ENCODE measurements around the gene CABP4. TPM values are rescaled to one million over a fixed set of nuclear protein-coding genes. Genes with fewer than 3 reads are reported as not detected.
A peak's percentile ranks its signal among the peaks of the same experiment; 100 is the strongest.

Gene CABP4
- total and polyA plus RNA-seq, 10 of the 15 experiments (the other 5 are each of a cell fraction or from before 2014, with no cell fraction given) = 0.04 to 0.41 (median 0.14) TPM; not detected in 2

DNA sequence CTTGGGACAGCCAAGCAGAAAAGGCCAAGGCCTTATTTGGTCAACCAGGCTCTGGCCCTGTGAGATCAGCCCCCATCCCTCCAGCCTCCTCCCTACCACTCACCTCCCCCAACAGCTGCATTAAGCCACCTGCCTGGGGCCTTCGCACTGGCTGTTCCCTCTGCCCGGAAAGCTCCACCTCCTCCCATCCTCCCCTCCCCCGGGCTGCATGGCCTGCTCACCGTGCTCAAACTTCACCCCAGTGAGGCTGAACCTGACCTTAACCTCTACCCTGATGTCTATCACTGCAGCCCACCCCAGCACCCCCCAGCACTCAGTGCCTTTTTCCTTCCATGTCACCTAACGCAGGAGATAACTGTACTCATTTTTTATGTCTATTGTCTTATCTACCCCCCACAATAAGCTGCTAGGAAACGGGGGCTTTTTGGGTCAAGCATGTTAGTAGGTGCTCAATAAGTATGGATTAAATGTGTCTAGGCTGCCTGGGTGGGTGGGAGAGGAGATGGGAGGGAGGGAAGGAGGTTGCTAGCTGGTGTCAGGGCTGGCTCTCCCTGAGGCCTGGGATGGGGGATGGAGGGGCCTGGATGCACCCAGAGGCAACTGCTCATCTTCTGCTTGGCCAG, 18.6 kb upstream of the CABP4 start:
- Histone ChIP-seq H3K27me3 (replicated peaks in 1 of 2; ENCODE audit: control insufficient read depth in 2 of 2, insufficient read depth in 2 of 2, low read length in 1 of 2) (no peaks in the 10 kb centered on the region), H3K4me1 (ENCODE audit: control insufficient read depth, insufficient read depth, low read length) (peaks cover 36% of the 10 kb centered on the region), H3K27ac (ENCODE audit: control insufficient read depth, insufficient read depth) (peak overlapping the region; percentile 99), H3K36me3 (ENCODE audit: control insufficient read depth in 2 of 2, insufficient read depth in 2 of 2, low read length in 1 of 2) (peaks cover 6 to 21% of the 10 kb centered on the region in 2 experiments; a peak in 3 of 4 replicates), H3K9ac (ENCODE audit: control insufficient read depth, insufficient read depth, low read length) (peak overlapping the region; percentile 99), H3K79me2 (ENCODE audit: control insufficient read depth, insufficient read depth, low read length) (peaks cover 57% of the 10 kb centered on the region), H3K4me2 (ENCODE audit: control insufficient read depth, insufficient read depth) (peak overlapping the region; percentile 71), H3K4me3 (peak overlapping the region; percentile 90), H4K20me1 (ENCODE audit: control insufficient read depth, insufficient read depth) (no peaks in the 10 kb centered on the region), H3K9me3 (replicated peaks; ENCODE audit: control insufficient read depth, insufficient read depth, low read length) (no peaks in the 10 kb centered on the region), H2AFZ (ENCODE audit: control insufficient read depth, low read depth, low read length) (no peak overlapping the region)
- ChIA-PET CTCF (interaction anchor here (0.5 to 4.3 kb wide), 16 partner anchors 9 to 220 kb away, joined by 3 to 53 read pairs (median 4); partner anchors contain the start of genes PPP1CA, RPS6KB2, TBC1D10C and TMEM134), SMC1A (ENCODE audit: uncharacterized antibody, unreplicated experiment) (interaction anchor here (1.0 to 4.2 kb wide), 11 partner anchors 9 to 89 kb away, joined by 3 to 46 read pairs (median 3); partner anchors contain the start of genes AIP, PITPNM1, PPP1CA and TBC1D10C), RAD21 (ENCODE audit: unreplicated experiment) (interaction anchor here (0.6 to 7.2 kb wide), 9 partner anchors 8 to 174 kb away, joined by 5 to 112 read pairs (median 20); partner anchors contain the start of genes AIP, PITPNM1, POLD4 and PPP1CA), POLR2A (interaction anchor here (0.6 to 4.7 kb wide), 15 partner anchors 8 to 153 kb away, joined by 3 to 95 read pairs (median 9); partner anchors contain the start of genes PITPNM1, POLD4, PPP1CA and RPS6KB2)
- in situ Hi-C loops (cut with MboI) = no loop called here
- 2% methylated on average over 6 of the region's 6 CpGs for WGBS (ENCODE audit: insufficient coverage, insufficient replicate concordance, low lambda C conversion rate, missing lambda C conversion rate)
- DNase-seq (ENCODE audit: low read depth, low spot score) (peak; percentile 75), ATAC-seq (peak; percentile 66), FAIRE-seq (peak; percentile 95)
- intact Hi-C loops (cut with micrococcal nuclease; ENCODE audit: unreplicated experiment) = loop anchor here (2.0 to 5.0 kb wide), 4 partner anchors 32 to 70 kb away; partner anchors contain the start of genes PPP1CA, TBC1D10C and TMEM134
- no TSS peak for BruUV-seq (replicated peaks)
- peak in 1 of 2 experiments; percentile 40; a peak in 1 of 4 replicates for TF ChIP-seq ETV6 (conservative IDR thresholded peaks at IDR 0.05 in 1 of 2, IDR thresholded peaks at IDR 0.05 in 1 of 2; ENCODE audit: borderline replicate concordance in 1 of 2, low read depth in 1 of 2)
- TF ChIP-seq, protein P1, sequence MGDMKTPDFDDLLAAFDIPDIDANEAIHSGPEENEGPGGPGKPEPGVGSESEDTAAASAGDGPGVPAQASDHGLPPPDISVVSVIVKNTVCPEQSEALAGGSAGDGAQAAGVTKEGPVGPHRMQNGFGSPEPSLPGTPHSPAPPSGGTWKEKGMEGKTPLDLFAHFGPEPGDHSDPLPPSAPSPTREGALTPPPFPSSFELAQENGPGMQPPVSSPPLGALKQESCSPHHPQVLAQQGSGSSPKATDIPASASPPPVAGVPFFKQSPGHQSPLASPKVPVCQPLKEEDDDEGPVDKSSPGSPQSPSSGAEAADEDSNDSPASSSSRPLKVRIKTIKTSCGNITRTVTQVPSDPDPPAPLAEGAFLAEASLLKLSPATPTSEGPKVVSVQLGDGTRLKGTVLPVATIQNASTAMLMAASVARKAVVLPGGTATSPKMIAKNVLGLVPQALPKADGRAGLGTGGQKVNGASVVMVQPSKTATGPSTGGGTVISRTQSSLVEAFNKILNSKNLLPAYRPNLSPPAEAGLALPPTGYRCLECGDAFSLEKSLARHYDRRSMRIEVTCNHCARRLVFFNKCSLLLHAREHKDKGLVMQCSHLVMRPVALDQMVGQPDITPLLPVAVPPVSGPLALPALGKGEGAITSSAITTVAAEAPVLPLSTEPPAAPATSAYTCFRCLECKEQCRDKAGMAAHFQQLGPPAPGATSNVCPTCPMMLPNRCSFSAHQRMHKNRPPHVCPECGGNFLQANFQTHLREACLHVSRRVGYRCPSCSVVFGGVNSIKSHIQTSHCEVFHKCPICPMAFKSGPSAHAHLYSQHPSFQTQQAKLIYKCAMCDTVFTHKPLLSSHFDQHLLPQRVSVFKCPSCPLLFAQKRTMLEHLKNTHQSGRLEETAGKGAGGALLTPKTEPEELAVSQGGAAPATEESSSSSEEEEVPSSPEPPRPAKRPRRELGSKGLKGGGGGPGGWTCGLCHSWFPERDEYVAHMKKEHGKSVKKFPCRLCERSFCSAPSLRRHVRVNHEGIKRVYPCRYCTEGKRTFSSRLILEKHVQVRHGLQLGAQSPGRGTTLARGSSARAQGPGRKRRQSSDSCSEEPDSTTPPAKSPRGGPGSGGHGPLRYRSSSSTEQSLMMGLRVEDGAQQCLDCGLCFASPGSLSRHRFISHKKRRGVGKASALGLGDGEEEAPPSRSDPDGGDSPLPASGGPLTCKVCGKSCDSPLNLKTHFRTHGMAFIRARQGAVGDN (IDR thresholded peaks at IDR 0.05) = peak; percentile 85
- TF ChIP-seq, protein P2, sequence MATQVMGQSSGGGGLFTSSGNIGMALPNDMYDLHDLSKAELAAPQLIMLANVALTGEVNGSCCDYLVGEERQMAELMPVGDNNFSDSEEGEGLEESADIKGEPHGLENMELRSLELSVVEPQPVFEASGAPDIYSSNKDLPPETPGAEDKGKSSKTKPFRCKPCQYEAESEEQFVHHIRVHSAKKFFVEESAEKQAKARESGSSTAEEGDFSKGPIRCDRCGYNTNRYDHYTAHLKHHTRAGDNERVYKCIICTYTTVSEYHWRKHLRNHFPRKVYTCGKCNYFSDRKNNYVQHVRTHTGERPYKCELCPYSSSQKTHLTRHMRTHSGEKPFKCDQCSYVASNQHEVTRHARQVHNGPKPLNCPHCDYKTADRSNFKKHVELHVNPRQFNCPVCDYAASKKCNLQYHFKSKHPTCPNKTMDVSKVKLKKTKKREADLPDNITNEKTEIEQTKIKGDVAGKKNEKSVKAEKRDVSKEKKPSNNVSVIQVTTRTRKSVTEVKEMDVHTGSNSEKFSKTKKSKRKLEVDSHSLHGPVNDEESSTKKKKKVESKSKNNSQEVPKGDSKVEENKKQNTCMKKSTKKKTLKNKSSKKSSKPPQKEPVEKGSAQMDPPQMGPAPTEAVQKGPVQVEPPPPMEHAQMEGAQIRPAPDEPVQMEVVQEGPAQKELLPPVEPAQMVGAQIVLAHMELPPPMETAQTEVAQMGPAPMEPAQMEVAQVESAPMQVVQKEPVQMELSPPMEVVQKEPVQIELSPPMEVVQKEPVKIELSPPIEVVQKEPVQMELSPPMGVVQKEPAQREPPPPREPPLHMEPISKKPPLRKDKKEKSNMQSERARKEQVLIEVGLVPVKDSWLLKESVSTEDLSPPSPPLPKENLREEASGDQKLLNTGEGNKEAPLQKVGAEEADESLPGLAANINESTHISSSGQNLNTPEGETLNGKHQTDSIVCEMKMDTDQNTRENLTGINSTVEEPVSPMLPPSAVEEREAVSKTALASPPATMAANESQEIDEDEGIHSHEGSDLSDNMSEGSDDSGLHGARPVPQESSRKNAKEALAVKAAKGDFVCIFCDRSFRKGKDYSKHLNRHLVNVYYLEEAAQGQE (IDR thresholded peaks at IDR 0.05; ENCODE audit: low read depth, low read length) = no peak
- TF ChIP-seq SREBF2 (IDR thresholded peaks at IDR 0.05; ENCODE audit: low read length) = no peak
- TF ChIP-seq SIX5 (IDR thresholded peaks at IDR 0.05; ENCODE audit: low read depth, low read length, severe bottlenecking) = no peak
- peak; percentile 79; the same call in 1 of the 2 replicates for TF ChIP-seq GATAD2B (conservative IDR thresholded peaks at IDR 0.05; ENCODE audit: low read depth)
- TF ChIP-seq IKZF2 (IDR thresholded peaks at IDR 0.05) = peak; percentile 70 to 78
- no peak for TF ChIP-seq CREB1 (IDR thresholded peaks at IDR 0.05; ENCODE audit: low read depth)
- TF ChIP-seq YY1 (IDR thresholded peaks at IDR 0.05; ENCODE audit: low read depth, low read length) = peak; percentile 72
- no peak; the same call in 1 of the 2 replicates for TF ChIP-seq SIN3A (IDR thresholded peaks at IDR 0.05; ENCODE audit: low read depth, low read length)
- 0 out of 2 replicates have a peak, but pooled peaks have one; percentile 89 for TF ChIP-seq HDGF (IDR thresholded peaks at IDR 0.05)
- no peak for TF ChIP-seq ZNF274 (IDR thresholded peaks at IDR 0.05; ENCODE audit: insufficient read depth, insufficient read length)
- no peak; the same call in 1 of the 2 replicates for TF ChIP-seq POLR2AphosphoS2 (IDR thresholded peaks at IDR 0.05; ENCODE audit: low read depth, low read length)
- TF ChIP-seq, protein P3, sequence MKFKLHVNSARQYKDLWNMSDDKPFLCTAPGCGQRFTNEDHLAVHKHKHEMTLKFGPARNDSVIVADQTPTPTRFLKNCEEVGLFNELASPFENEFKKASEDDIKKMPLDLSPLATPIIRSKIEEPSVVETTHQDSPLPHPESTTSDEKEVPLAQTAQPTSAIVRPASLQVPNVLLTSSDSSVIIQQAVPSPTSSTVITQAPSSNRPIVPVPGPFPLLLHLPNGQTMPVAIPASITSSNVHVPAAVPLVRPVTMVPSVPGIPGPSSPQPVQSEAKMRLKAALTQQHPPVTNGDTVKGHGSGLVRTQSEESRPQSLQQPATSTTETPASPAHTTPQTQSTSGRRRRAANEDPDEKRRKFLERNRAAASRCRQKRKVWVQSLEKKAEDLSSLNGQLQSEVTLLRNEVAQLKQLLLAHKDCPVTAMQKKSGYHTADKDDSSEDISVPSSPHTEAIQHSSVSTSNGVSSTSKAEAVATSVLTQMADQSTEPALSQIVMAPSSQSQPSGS (IDR thresholded peaks at IDR 0.05; ENCODE audit: low read length) = no peak

Measured in GM12878 (cell line).